ENCODE results near the gene NUBP2.
A peak's percentile ranks its signal among the peaks of the same experiment; 100 is the strongest.

The NUBP2 gene

GRCh38 chr16:1772362-1772907 lies 10.3 kb upstream of the NUBP2 start, which contains the start of gene EME2:
EME2 (plus strand) TSS chr16:1772810; CDS start chr16:1773228, 418 bp downstream.
- peak within 1 kb of the TSS; percentile 69 for H3K4me3 ChIP-seq (ENCODE audit: control insufficient read depth, low read depth, low read length)
- peak; percentile 33 for DNase-seq (ENCODE audit: low read depth)
- TF ChIP-seq, protein P1, sequence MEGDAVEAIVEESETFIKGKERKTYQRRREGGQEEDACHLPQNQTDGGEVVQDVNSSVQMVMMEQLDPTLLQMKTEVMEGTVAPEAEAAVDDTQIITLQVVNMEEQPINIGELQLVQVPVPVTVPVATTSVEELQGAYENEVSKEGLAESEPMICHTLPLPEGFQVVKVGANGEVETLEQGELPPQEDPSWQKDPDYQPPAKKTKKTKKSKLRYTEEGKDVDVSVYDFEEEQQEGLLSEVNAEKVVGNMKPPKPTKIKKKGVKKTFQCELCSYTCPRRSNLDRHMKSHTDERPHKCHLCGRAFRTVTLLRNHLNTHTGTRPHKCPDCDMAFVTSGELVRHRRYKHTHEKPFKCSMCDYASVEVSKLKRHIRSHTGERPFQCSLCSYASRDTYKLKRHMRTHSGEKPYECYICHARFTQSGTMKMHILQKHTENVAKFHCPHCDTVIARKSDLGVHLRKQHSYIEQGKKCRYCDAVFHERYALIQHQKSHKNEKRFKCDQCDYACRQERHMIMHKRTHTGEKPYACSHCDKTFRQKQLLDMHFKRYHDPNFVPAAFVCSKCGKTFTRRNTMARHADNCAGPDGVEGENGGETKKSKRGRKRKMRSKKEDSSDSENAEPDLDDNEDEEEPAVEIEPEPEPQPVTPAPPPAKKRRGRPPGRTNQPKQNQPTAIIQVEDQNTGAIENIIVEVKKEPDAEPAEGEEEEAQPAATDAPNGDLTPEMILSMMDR (conservative IDR thresholded peaks at IDR 0.05; ENCODE audit: control insufficient read depth, insufficient read depth, low read depth, low read length): no peak

- peak within 1 kb of the TSS; percentile 69 for H3K4me3 ChIP-seq (ENCODE audit: control insufficient read depth, low read depth, low read length)
- TF ChIP-seq, protein P1 (conservative IDR thresholded peaks at IDR 0.05; ENCODE audit: control insufficient read depth, insufficient read depth, low read depth, low read length): peak; percentile 38
- peak; percentile 79 for DNase-seq (ENCODE audit: low read depth)
Measured at GRCh38 chr16:1772908-1773702, 9.7 kb upstream of the NUBP2 start, which contains the start of gene MRPS34. MRPS34 (minus strand) TSS chr16:1773134; CDS start chr16:1773119, 15 bp downstream.

GRCh38 chr16:1773703-1774447 lies 8.9 kb upstream of the NUBP2 start:
- TF ChIP-seq, protein P1 (conservative IDR thresholded peaks at IDR 0.05; ENCODE audit: control insufficient read depth, insufficient read depth, low read depth, low read length): no peak
- peak; percentile 42 for DNase-seq (ENCODE audit: low read depth)
- H3K4me3 ChIP-seq (ENCODE audit: control insufficient read depth, low read depth, low read length): peak overlapping the region; percentile 69

DNA sequence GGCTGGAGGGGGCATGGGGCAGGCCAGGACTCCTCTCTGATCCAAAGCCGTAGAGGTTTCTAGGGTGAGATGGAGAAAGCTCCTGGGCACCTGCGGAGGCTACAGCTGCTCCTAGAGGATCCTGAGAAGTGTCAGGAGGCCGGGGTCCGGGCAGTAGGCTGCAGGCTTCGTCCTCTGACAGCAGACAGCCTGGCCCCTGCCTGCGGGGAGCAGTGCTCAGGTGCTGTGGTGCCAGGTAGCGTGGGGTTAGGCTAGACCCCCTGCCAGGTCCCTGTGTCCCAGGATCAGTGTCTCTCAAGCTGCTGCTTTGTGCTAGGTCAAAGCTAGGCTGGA lies 8.3 kb upstream of the NUBP2 start:
- TF ChIP-seq, protein P1 (conservative IDR thresholded peaks at IDR 0.05; ENCODE audit: control insufficient read depth, insufficient read depth, low read depth, low read length): no peak
- peak overlapping the region; percentile 69 for H3K4me3 ChIP-seq (ENCODE audit: control insufficient read depth, low read depth, low read length)
- DNase-seq (ENCODE audit: low read depth): no peak

DNA sequence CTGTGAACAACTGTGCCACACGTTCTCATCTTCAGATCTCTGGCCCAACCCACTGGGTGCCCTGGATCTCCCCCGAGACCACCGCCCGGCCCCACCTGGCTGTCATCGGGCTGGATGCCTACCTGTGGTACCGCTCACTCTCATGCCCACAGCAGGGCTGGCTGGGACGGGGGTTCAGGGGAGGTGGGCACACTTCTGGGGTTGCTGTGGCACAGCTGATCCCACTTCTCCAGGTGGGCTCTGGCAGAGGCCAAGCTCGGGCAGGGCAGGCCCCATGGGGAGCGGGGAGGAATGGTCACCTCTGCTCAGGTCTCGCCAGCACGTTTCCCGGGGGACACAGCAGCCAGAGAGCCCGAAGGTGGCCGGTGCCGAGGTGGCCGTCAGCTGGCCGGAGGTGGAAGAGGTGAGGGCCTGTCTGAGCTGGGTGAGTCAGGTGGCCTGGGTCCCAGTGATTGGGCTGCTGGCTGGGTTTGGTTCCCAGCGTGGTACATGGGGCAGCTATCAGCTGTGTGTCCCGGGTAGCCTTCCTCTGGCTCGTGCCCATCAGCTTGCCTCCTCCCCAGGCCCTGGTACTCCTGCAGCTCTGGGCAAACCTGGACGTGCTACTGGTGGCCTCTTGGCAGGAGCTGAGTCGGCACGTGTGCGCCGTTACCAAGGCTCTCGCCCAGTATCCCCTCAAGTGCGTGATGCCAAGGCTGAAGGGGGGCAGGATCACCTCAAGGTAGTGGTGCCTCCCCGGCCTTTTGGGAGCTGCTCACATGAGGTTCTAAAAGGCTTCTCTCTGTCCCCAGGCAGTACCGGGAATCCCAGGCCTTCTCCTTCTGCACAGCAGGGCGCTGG lies 7.5 kb upstream of the NUBP2 start:
- no peak overlapping the region for H3K4me3 ChIP-seq (ENCODE audit: control insufficient read depth, low read depth, low read length)
- no peak for DNase-seq (ENCODE audit: low read depth)
- TF ChIP-seq, protein P1 (conservative IDR thresholded peaks at IDR 0.05; ENCODE audit: control insufficient read depth, insufficient read depth, low read depth, low read length): no peak
